Heart right ventricle (tissue), 16 donors: ENCODE measurements around the gene ENPP4. TPM values are rescaled to one million over a fixed set of nuclear protein-coding genes. Genes with fewer than 3 reads are reported as not detected.

Experiments used
- ATAC-seq, 8 donors: fragments of 200-7000 bp; cut with Tn5 transposase; one replicate each; pipeline ENCODE4 v1.9.1; 2020; ENCODE audit warnings: mild to moderate bottlenecking in 8 of 8, moderate library complexity in 8 of 8, moderate number of reproducible peaks in 1 of 8
- DNase-seq, 2 donors: peaks; one replicate each; pipeline ENCODE4 v3.0.0-alpha.2; 2020
- H3K27ac ChIP-seq, 10 donors: fragments of 200-600 bp; sonication (generic) in 2 of 10; one replicate each; pipeline versions ENCODE4 v1.5.0 to v1.8.0; 2020 to 2022; ENCODE audit warnings: mild to moderate bottlenecking in 3 of 10
- H3K27me3 ChIP-seq, 7 donors: fragments of 200-600 bp; one replicate each; pipeline ENCODE4 v1.8.0; 2021 to 2022; ENCODE audit warnings: mild to moderate bottlenecking in 2 of 7
- H3K36me3 ChIP-seq, 9 donors: fragments of 200-600 bp; sonication (generic) in 1 of 9; one replicate each; pipeline versions ENCODE4 v1.5.0 to v1.8.0; 2020 to 2022; ENCODE audit warnings: mild to moderate bottlenecking in 2 of 9
- H3K4me1 ChIP-seq, 9 donors: fragments of 200-600 bp; sonication (generic) in 1 of 9; one replicate each; pipeline versions ENCODE4 v1.5.0 to v1.8.0; 2020 to 2022; ENCODE audit warnings: mild to moderate bottlenecking in 4 of 9
- H3K4me3 ChIP-seq, 10 donors: fragments of 200-600 bp; sonication (generic) in 2 of 10; one replicate each; pipeline versions ENCODE4 v1.5.0 to v1.8.0; 2020 to 2022; ENCODE audit warnings: mild to moderate bottlenecking in 7 of 10, moderate library complexity in 2 of 10
- H3K9me3 ChIP-seq, 11 donors: fragments of 200-600 bp in 10 of 11; sonication (generic) in 2 of 11; one replicate each; pipeline versions ENCODE4 v1.5.0 to v1.8.0; 2013 to 2022; ENCODE audit warnings: mild to moderate bottlenecking in 2 of 11, control low read depth in 1 of 11, moderate library complexity in 1 of 11
- whole genome bisulfite sequencing, 2 donors: extraction: QIAGEN DNeasy Blood & Tissue Kit; methylation state at CpG; one replicate each; pipeline ENCODE4 v1.1.7; 2013; ENCODE audit warnings: inconsistent platforms in 1 of 2; 5-methylcytosine and 5-hydroxymethylcytosine counted together
- intact Hi-C, 10 donors: fragments of 100-400 bp; cut with DNase I; formaldehyde crosslinking; loops; one replicate each; pipeline versions ENCODE4 v1.11.1 to v1.14.2; 2022
- polyA plus RNA-seq, 2 donors: library from polyadenylated mRNA; stranded (reverse); fragments of 200-250 nt; gene quantifications; one replicate each; pipeline ENCODE4 v1.2.3, GENCODE V29; 2013
- total RNA-seq, 10 donors: library from RNA; stranded (reverse); fragmentation: NEBNext Ultra II Directional in 3 of 10; extraction: Animal tissue kit (Norgen Biotek cat#: 25700) in 3 of 10; gene quantifications; one replicate each; pipeline versions ENCODE4 v1.2.1 to v1.2.4, GENCODE V29; 2021 to 2023
- TF ChIP-seq, protein P1 (sequence below), 9 donors: fragments of 200-600 bp; sonication (generic) in 2 of 9; IDR thresholded peaks; one replicate each; pipeline versions ENCODE4 v1.5.0 to v1.8.0; 2021 to 2022; ENCODE audit warnings: antibody characterized with exemption in 9 of 9, mild to moderate bottlenecking in 5 of 9, moderate library complexity in 1 of 9
- donor health status: Arrhythmogenic right ventricular cardiomyopathy.
- donor health status: ischemic (EF 13 %, LVEDD 7.1; RV severe dilation, severe dysfunction).
- donor health status: healthy with polysubstance abuse.
- donor health status: DM: no; HTN: yes; CAD: no.
- donor health status: DM: no; HTN: no; CAD: no.
- donor health status: ischemic (EF 25% LVEDD 6.9; RV normal size, moderate dysfunction).
- donor health status: ischemic (EF 25% LVEDD 5.7; RV mildly dilated, moderate dysfunction).
- donor health status: healthy.
- donor health status: DM: yes; HTN: yes; CAD: no.
- donor health status: Ischemic cardiomyopathy.
- donor health status: ischemic (EF 35%, LVEDD 5.7; RV mildly dilated, moderate dysfunction).
- donor health status: nonischemic (EF 11% LVEDD 7.7; RV severe dilation, severe dysfunction).
- donor health status: DM: yes; HTN: yes; CAD: no.
- donor health status: PGD.
- donor health status: ischemic (EF 29% LVEDD 5.4; RV normal size, mild dysfunction).
- donor health status: nonischemic (EF 23%, LVEDD 6.1; RV moderate dilation, normal function).

ENPP4 gene
- total and polyA plus RNA-seq, 12 donors: 9.2 to 23.8 (median 18.8) TPM

DNA sequence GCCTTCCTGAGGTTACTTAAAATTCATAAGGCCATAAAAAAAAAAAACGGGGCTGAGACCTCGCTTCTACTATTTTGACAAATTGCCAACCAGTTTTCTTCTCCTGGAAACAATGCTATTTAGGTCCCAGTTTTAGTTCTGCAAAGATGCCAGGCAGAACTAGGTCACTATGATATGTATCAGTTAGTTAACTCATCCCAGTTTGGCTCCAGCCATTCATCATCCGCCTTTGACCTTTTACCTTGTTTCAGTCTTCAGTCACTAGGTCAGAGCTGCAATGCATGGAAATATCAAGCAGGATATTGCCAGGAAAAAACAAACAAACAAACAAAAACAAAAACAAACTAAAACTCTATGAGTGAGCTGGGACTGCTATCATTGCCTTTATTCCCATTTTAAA, 29.8 kb upstream of the ENPP4 start:
- Histone ChIP-seq H3K36me3 (no peaks in the 10 kb centered on the region), H3K27me3 (no peaks in the 10 kb centered on the region), H3K4me1 (peaks cover 0 to 10% (median 0%) of the 10 kb centered on the region in 9 donors), H3K9me3 (peaks cover 0 to 14% (median 4%) of the 10 kb centered on the region in 11 donors), H3K27ac (no peak overlapping the region), H3K4me3 (no peak overlapping the region)
- DNase-seq (no peak), ATAC-seq (no peak)
- TF ChIP-seq, protein P1, sequence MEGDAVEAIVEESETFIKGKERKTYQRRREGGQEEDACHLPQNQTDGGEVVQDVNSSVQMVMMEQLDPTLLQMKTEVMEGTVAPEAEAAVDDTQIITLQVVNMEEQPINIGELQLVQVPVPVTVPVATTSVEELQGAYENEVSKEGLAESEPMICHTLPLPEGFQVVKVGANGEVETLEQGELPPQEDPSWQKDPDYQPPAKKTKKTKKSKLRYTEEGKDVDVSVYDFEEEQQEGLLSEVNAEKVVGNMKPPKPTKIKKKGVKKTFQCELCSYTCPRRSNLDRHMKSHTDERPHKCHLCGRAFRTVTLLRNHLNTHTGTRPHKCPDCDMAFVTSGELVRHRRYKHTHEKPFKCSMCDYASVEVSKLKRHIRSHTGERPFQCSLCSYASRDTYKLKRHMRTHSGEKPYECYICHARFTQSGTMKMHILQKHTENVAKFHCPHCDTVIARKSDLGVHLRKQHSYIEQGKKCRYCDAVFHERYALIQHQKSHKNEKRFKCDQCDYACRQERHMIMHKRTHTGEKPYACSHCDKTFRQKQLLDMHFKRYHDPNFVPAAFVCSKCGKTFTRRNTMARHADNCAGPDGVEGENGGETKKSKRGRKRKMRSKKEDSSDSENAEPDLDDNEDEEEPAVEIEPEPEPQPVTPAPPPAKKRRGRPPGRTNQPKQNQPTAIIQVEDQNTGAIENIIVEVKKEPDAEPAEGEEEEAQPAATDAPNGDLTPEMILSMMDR (IDR thresholded peaks at IDR 0.05): no peak
- 65 to 66% methylated on average over 3 of the region's 3 CpGs for WGBS, 2 donors
- intact Hi-C loops: loop anchor here in 6 of 10 donors (5.0 to 10.0 kb wide), 7 partner anchors 105 to 685 kb away; partner anchors contain the start of gene RCAN2 (in 2 of the 6)

DNA sequence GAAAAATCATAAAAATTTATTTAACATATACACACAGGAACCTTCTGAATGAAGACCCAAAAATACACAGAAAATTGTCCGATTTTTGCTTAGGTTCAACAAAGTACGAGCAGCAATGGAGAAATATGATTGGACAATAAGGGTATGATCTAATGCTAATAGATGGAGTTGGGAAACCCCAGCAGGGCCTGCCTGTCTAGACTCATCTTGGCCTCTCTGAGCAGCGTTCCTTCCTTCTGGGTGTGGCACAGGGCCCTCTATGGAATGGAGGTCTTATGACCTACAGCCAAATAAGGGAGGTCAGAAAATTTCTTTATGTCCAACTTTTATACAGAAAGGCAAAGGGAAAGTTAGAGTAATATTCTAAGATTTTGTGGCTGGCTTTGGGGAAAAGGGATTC, 27.7 kb upstream of the ENPP4 start:
- Histone ChIP-seq H3K4me3 (no peak overlapping the region), H3K9me3 (peaks cover 0 to 9% (median under 1%) of the 10 kb centered on the region in 11 donors), H3K36me3 (no peaks in the 10 kb centered on the region), H3K27ac (no peak overlapping the region), H3K4me1 (peaks cover 0 to 10% (median 0%) of the 10 kb centered on the region in 9 donors), H3K27me3 (no peaks in the 10 kb centered on the region)
- ATAC-seq: no peak
- TF ChIP-seq, protein P1 (IDR thresholded peaks at IDR 0.05): no peak
- DNase-seq: no peak
- 89 to 92% methylated on average over 3 of the region's 3 CpGs for WGBS, 2 donors
- intact Hi-C loops: no loop called here

DNA sequence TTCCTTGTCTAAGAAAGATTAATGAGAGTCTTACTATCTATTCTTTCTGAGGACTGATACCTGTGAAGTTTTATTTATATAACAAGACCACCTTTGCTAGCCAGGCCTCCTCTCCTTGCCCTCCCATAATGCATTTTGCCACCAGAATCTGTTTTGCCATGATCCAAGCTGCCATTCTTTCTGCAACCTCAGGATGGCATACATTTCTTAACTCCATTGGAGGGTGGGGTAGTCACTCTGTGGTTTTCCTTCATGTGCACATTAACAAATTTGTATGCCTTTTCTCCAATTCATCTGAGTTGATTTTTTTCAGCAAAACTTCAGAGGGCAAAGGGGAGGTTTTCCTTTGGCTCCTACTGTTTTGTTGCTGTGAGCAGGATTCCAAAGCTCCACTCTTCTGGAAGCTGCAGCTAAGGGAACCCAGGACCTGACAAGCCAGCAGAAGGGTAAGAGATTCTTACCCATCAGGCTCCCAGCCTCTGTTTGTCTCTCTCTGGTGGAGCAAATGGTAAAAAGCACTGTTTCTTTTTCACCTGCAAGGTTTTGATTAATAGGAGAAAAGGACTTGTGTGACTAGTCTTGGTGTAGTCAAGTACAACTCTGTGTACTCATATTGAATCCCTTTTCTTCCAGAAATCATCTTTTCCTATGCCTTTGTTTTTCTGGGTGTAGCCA, 26.2 kb upstream of the ENPP4 start:
- Histone ChIP-seq H3K9me3 (peaks cover 0 to 17% (median 5%) of the 10 kb centered on the region in 11 donors), H3K4me1 (peaks cover 0 to 6% (median 0%) of the 10 kb centered on the region in 9 donors), H3K27ac (no peak overlapping the region), H3K27me3 (no peaks in the 10 kb centered on the region), H3K4me3 (no peak overlapping the region), H3K36me3 (no peaks in the 10 kb centered on the region)
- TF ChIP-seq, protein P1 (IDR thresholded peaks at IDR 0.05): peak in 5 of 9 donors; percentile 17 to 30 (median 27)
- DNase-seq (no peak), ATAC-seq (no peak)
- intact Hi-C loops: no loop called here

GRCh38 chr6:46104209-46104608, 25.6 kb upstream of the ENPP4 start:
- WGBS, 2 donors: 59 to 80% methylated on average over 3 of the region's 3 CpGs
- H3K4me3 ChIP-seq: no peak overlapping the region
- no peak overlapping the region for H3K27ac ChIP-seq
- TF ChIP-seq, protein P1 (IDR thresholded peaks at IDR 0.05): no peak
- H3K36me3 ChIP-seq: no peaks in the 10 kb centered on the region
- intact Hi-C loops: no loop called here
- DNase-seq (no peak), ATAC-seq (no peak)
- no peaks in the 10 kb centered on the region for H3K27me3 ChIP-seq
- peaks cover 0 to 17% (median 5%) of the 10 kb centered on the region in 11 donors for H3K9me3 ChIP-seq
- no peaks in the 10 kb centered on the region for H3K4me1 ChIP-seq
